ENCODE measurements around the gene TMIGD1.

The TMIGD1 gene

DNA sequence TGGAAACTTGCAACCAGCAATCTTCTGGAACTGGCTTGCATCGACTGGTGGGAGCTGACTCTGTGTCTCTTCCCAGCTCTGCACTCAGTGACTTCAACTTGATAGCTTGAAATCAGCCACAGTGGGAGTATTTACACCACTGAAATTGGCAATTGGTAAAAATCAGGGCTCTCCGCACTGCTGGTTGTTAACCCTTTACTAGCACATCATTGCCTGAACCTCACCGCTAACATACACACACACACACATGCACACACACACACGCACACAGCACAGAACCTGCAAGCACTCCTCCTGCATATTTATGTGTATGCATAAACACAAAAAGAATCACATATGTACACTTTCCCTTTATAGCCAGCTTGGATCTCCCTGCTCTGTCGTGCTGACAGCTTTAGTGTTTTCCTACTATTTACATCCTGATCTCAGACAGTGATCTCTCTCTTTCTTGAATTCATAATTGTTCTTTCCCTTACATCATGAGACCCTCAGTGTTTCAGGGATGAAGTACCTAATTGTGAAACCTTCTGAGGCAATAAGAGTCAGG lies 7.9 kb upstream of the TMIGD1 start:
- H4K8ac ChIP-seq (ENCODE audit: low read length), result no peak overlapping the region
- H2BK5ac ChIP-seq (ENCODE audit: low read depth, low read length, poor library complexity, severe bottlenecking), result no peak overlapping the region
- no peak overlapping the region for H2BK15ac ChIP-seq (ENCODE audit: low read depth, poor library complexity, severe bottlenecking)
- peaks cover 15% of the 10 kb centered on the region for H3K4me1 ChIP-seq (ENCODE audit: control insufficient read depth, insufficient read depth, low read depth, low read length)
- no peak overlapping the region for H2BK12ac ChIP-seq (ENCODE audit: low read length in 2 of 2)
- no peak overlapping the region for H3K4me2 ChIP-seq (ENCODE audit: low read length, poor library complexity, severe bottlenecking)
- H3K36me3 ChIP-seq (ENCODE audit: control insufficient read depth in 1 of 2, insufficient read depth in 2 of 2, low read depth in 1 of 2, low read length in 2 of 2), result no peaks in the 10 kb centered on the region
- no peaks in the 10 kb centered on the region for H3K27me3 ChIP-seq (ENCODE audit: control insufficient read depth in 1 of 2, insufficient read depth in 1 of 2, low read length in 2 of 2)
- H3K18ac ChIP-seq (ENCODE audit: low read depth in 1 of 2, low read length in 2 of 2), result no peak overlapping the region
- no peak overlapping the region for H2AK5ac ChIP-seq (ENCODE audit: low read length, severe bottlenecking)
- H3K4me3 ChIP-seq (ENCODE audit: insufficient read depth in 1 of 2, low read depth in 1 of 2, low read length in 2 of 2), result no peak overlapping the region
- no peak for DNase-seq
- H3K14ac ChIP-seq (ENCODE audit: low read length in 2 of 2), result no peak overlapping the region
- H3K27ac ChIP-seq (ENCODE audit: low read length, poor library complexity, severe bottlenecking), result no peak overlapping the region
- no peaks in the 10 kb centered on the region for H3K79me1 ChIP-seq (replicated peaks; ENCODE audit: low read length, poor library complexity, severe bottlenecking)
- no peaks in the 10 kb centered on the region for H3K9me3 ChIP-seq (ENCODE audit: control insufficient read depth, low read length)
- no peak overlapping the region for H4K91ac ChIP-seq (ENCODE audit: low read length)
- no peak overlapping the region for H3K4ac ChIP-seq (ENCODE audit: low read depth in 1 of 2, low read length in 2 of 2)
- H2AFZ ChIP-seq (ENCODE audit: low read depth, low read length), result no peak overlapping the region
- H3K23ac ChIP-seq (ENCODE audit: low read length in 2 of 2), result no peak overlapping the region
- WGBS, result 93% methylated on average over 5 of the region's 5 CpGs
- H2BK120ac ChIP-seq (ENCODE audit: low read depth, low read length), result no peak overlapping the region
- H3K9ac ChIP-seq (ENCODE audit: low read length), result no peak overlapping the region

DNA sequence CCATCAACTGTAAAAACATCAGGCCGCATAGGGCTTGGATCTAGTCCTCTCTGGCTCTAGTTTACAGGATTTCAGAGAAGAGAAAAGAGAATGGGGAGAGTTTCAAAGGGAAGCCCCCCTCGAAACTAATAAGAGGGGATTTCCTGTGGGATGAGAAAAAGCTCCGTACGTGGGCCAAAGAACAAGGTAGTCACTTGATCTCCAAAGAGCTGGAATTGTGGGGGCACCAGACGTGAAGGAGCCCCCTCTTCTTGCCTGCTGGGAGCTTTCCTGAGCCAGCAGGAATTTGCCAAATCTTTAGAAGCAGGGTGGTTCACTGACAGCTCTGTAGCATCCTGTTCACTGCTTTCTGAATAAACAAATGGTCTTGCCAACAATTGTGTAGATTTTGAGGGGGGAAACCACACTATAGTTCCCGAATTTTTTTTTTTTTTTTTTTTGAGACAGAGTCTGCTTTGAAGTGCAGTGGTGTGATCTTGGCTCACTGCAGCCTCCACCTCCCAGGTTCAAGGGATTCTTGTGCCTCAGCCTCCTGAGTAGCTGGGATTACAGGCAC lies 7.0 kb upstream of the TMIGD1 start:
- peaks cover 15% of the 10 kb centered on the region for H3K4me1 ChIP-seq (ENCODE audit: control insufficient read depth, insufficient read depth, low read depth, low read length)
- peak overlapping the region in 1 of 2 experiments; percentile 5 for H2BK12ac ChIP-seq (ENCODE audit: low read length in 2 of 2)
- H3K18ac ChIP-seq (ENCODE audit: low read depth in 1 of 2, low read length in 2 of 2), result no peak overlapping the region
- no peak overlapping the region for H2AK5ac ChIP-seq (ENCODE audit: low read length, severe bottlenecking)
- WGBS, result 30% methylated on average over 6 of the region's 6 CpGs
- H2AFZ ChIP-seq (ENCODE audit: low read depth, low read length), result no peak overlapping the region
- no peak overlapping the region for H3K23ac ChIP-seq (ENCODE audit: low read length in 2 of 2)
- H3K79me1 ChIP-seq (replicated peaks; ENCODE audit: low read length, poor library complexity, severe bottlenecking), result no peaks in the 10 kb centered on the region
- H3K36me3 ChIP-seq (ENCODE audit: control insufficient read depth in 1 of 2, insufficient read depth in 2 of 2, low read depth in 1 of 2, low read length in 2 of 2), result no peaks in the 10 kb centered on the region
- no peaks in the 10 kb centered on the region for H3K9me3 ChIP-seq (ENCODE audit: control insufficient read depth, low read length)
- no peak overlapping the region for H3K14ac ChIP-seq (ENCODE audit: low read length in 2 of 2)
- H3K27me3 ChIP-seq (ENCODE audit: control insufficient read depth in 1 of 2, insufficient read depth in 1 of 2, low read length in 2 of 2), result no peaks in the 10 kb centered on the region
- peak overlapping the region; percentile 92 for H4K8ac ChIP-seq (ENCODE audit: low read length)
- H3K4ac ChIP-seq (ENCODE audit: low read depth in 1 of 2, low read length in 2 of 2), result peak overlapping the region in 1 of 2 experiments; percentile 57
- H3K4me3 ChIP-seq (ENCODE audit: insufficient read depth in 1 of 2, low read depth in 1 of 2, low read length in 2 of 2), result no peak overlapping the region
- H2BK5ac ChIP-seq (ENCODE audit: low read depth, low read length, poor library complexity, severe bottlenecking), result peak overlapping the region; percentile 3
- no peak overlapping the region for H3K4me2 ChIP-seq (ENCODE audit: low read length, poor library complexity, severe bottlenecking)
- peak overlapping the region; percentile 34 for H3K9ac ChIP-seq (ENCODE audit: low read length)
- no peak overlapping the region for H4K91ac ChIP-seq (ENCODE audit: low read length)
- no peak overlapping the region for H2BK120ac ChIP-seq (ENCODE audit: low read depth, low read length)
- no peak for DNase-seq
- peak overlapping the region; percentile 26 for H2BK15ac ChIP-seq (ENCODE audit: low read depth, poor library complexity, severe bottlenecking)
- peak overlapping the region; percentile 72 for H3K27ac ChIP-seq (ENCODE audit: low read length, poor library complexity, severe bottlenecking)

DNA sequence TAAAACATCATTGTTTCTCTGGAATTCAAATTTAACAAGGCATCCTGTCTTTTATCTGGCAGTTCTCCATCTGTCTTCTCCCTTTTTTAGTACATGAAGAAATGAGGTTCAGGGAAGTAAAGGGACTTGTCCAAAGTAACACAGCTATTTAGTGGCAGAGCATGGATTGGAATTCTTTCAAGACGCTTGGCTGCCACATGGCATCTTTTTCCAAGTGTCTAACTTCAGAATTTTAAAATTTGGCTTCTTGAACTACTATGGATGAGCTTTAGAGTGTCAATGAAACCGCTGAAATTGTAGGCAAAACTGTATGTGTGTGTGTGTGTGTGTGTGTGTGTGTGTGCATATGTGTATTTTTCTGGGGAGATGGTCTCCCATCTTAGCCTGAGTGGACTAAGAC lies 5.2 kb upstream of the TMIGD1 start:
- Histone ChIP-seq H3K4me3 (ENCODE audit: insufficient read depth in 1 of 2, low read depth in 1 of 2, low read length in 2 of 2) (no peak overlapping the region), H2BK12ac (ENCODE audit: low read length in 2 of 2) (no peak overlapping the region), H3K36me3 (ENCODE audit: control insufficient read depth in 1 of 2, insufficient read depth in 2 of 2, low read depth in 1 of 2, low read length in 2 of 2) (no peaks in the 10 kb centered on the region), H3K23ac (ENCODE audit: low read length in 2 of 2) (no peak overlapping the region), H3K79me1 (replicated peaks; ENCODE audit: low read length, poor library complexity, severe bottlenecking) (no peaks in the 10 kb centered on the region), H3K4me2 (ENCODE audit: low read length, poor library complexity, severe bottlenecking) (no peak overlapping the region), H3K4ac (ENCODE audit: low read depth in 1 of 2, low read length in 2 of 2) (no peak overlapping the region), H3K14ac (ENCODE audit: low read length in 2 of 2) (no peak overlapping the region), H3K9me3 (ENCODE audit: control insufficient read depth, low read length) (no peaks in the 10 kb centered on the region), H2AK5ac (ENCODE audit: low read length, severe bottlenecking) (no peak overlapping the region), H2AFZ (ENCODE audit: low read depth, low read length) (no peak overlapping the region), H4K91ac (ENCODE audit: low read length) (no peak overlapping the region), H3K9ac (ENCODE audit: low read length) (no peak overlapping the region), H3K27ac (ENCODE audit: low read length, poor library complexity, severe bottlenecking) (no peak overlapping the region), H2BK5ac (ENCODE audit: low read depth, low read length, poor library complexity, severe bottlenecking) (no peak overlapping the region), H4K8ac (ENCODE audit: low read length) (no peak overlapping the region), H2BK15ac (ENCODE audit: low read depth, poor library complexity, severe bottlenecking) (no peak overlapping the region), H3K27me3 (ENCODE audit: control insufficient read depth in 1 of 2, insufficient read depth in 1 of 2, low read length in 2 of 2) (no peaks in the 10 kb centered on the region), H3K18ac (ENCODE audit: low read depth in 1 of 2, low read length in 2 of 2) (no peak overlapping the region), H2BK120ac (ENCODE audit: low read depth, low read length) (no peak overlapping the region), H3K4me1 (ENCODE audit: control insufficient read depth, insufficient read depth, low read depth, low read length) (peaks cover 11% of the 10 kb centered on the region)
- 100% methylated on average over 1 of the region's 2 CpGs for WGBS
- DNase-seq, result no peak

DNA sequence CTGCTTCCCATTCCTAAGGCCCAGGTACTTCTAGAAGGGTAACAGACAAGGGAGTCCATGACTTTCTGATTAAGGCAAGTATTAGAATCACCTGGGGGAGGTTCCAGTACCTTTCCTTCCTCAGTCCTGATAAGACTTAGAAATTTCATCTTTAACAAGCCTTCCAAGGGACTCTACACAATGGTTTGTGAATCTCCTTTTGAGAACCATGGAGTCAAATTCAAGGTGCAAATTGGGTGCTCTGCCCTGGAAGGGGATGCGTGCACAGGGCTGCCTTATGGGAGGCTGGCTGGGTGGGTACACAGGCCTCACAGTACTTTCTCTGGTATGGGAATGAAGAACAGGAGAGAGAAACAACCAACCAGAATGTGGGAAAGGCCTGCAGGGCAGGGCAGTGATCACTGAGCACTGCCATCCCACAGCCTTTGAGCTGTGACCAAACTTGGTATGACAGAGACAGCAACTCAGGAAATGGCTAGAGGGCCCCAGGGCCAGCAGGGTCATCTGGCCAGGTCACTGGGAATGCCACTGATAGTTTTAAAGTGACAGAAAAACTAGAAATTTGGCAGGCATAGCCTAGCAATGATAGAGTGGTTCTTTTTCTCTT lies 3.6 kb upstream of the TMIGD1 start:
- Histone ChIP-seq H3K23ac (ENCODE audit: low read length in 2 of 2) (no peak overlapping the region), H2AK5ac (ENCODE audit: low read length, severe bottlenecking) (peak overlapping the region; percentile 88), H3K9ac (ENCODE audit: low read length) (no peak overlapping the region), H3K14ac (ENCODE audit: low read length in 2 of 2) (no peak overlapping the region), H2BK15ac (ENCODE audit: low read depth, poor library complexity, severe bottlenecking) (no peak overlapping the region), H3K4me3 (ENCODE audit: insufficient read depth in 1 of 2, low read depth in 1 of 2, low read length in 2 of 2) (no peak overlapping the region), H3K27ac (ENCODE audit: low read length, poor library complexity, severe bottlenecking) (peak overlapping the region; percentile 64), H3K9me3 (ENCODE audit: control insufficient read depth, low read length) (no peaks in the 10 kb centered on the region), H4K91ac (ENCODE audit: low read length) (peak overlapping the region; percentile 10), H3K79me1 (replicated peaks; ENCODE audit: low read length, poor library complexity, severe bottlenecking) (no peaks in the 10 kb centered on the region), H3K18ac (ENCODE audit: low read depth in 1 of 2, low read length in 2 of 2) (no peak overlapping the region), H3K4ac (ENCODE audit: low read depth in 1 of 2, low read length in 2 of 2) (no peak overlapping the region), H2AFZ (ENCODE audit: low read depth, low read length) (no peak overlapping the region), H3K27me3 (ENCODE audit: control insufficient read depth in 1 of 2, insufficient read depth in 1 of 2, low read length in 2 of 2) (no peaks in the 10 kb centered on the region), H2BK5ac (ENCODE audit: low read depth, low read length, poor library complexity, severe bottlenecking) (no peak overlapping the region), H3K36me3 (ENCODE audit: control insufficient read depth in 1 of 2, insufficient read depth in 2 of 2, low read depth in 1 of 2, low read length in 2 of 2) (no peaks in the 10 kb centered on the region), H4K8ac (ENCODE audit: low read length) (no peak overlapping the region), H3K4me2 (ENCODE audit: low read length, poor library complexity, severe bottlenecking) (no peak overlapping the region), H3K4me1 (ENCODE audit: control insufficient read depth, insufficient read depth, low read depth, low read length) (peaks cover 9% of the 10 kb centered on the region), H2BK120ac (ENCODE audit: low read depth, low read length) (no peak overlapping the region), H2BK12ac (ENCODE audit: low read length in 2 of 2) (peak overlapping the region in 1 of 2 experiments; percentile 31)
- WGBS, result 92% methylated on average over 1 of the region's 1 CpG
- no peak for DNase-seq

All from mesenchymal stem cell (in vitro differentiated cells and primary cell).